CD4-positive, CD25-positive, alpha-beta regulatory T cell (primary cell): ENCODE measurements around the gene SERPINE2. TPM values are rescaled to one million over a fixed set of nuclear protein-coding genes. Genes with fewer than 3 reads are reported as not detected.

Source experiments
- ATAC-seq, 2 donors: fragments of 150-1000 bp; cut with Tn5 transposase; one replicate each; pipeline ENCODE4 v1.10.0; 2021; ENCODE audit warnings: low read depth in 2 of 2, moderate number of reproducible peaks in 2 of 2, moderate library complexity in 1 of 2
- DNase-seq, 3 donors: peaks; one replicate each; pipeline versions ENCODE4 v3.0.0 to v3.0.0-alpha.2; 2012 to 2022; ENCODE audit warnings: mixed read lengths in 1 of 3
- H3K27ac ChIP-seq: one replicate; pipeline ENCODE4 v1.7.0; 2013; ENCODE audit warnings: mild to moderate bottlenecking, low read length; ENCODE audit not compliant: insufficient read depth, poor library complexity, severe bottlenecking
- H3K27me3 ChIP-seq: one replicate; pipeline ENCODE4 v1.7.0; 2013; ENCODE audit warnings: low read length; ENCODE audit not compliant: control insufficient read depth, insufficient read depth
- H3K36me3 ChIP-seq: one replicate; pipeline ENCODE4 v1.7.0; 2013; ENCODE audit warnings: mild to moderate bottlenecking, low read length, moderate library complexity; ENCODE audit not compliant: control insufficient read depth, insufficient read depth
- H3K4me1 ChIP-seq: 2 replicates; pipeline ENCODE4 v1.7.0; 2013; ENCODE audit warnings: mild to moderate bottlenecking, low read length; ENCODE audit not compliant: insufficient read depth, control insufficient read depth, poor library complexity, severe bottlenecking
- H3K4me3 ChIP-seq: one replicate; pipeline ENCODE4 v1.7.0; 2013; ENCODE audit warnings: low read depth, mild to moderate bottlenecking, low read length, moderate library complexity
- H3K9me3 ChIP-seq, 2 experiments: 1 replicate in 1 of 2; 2 replicates in 1 of 2; pipeline ENCODE4 v1.7.0; 2013; ENCODE audit warnings: low read length in 2 of 2, mild to moderate bottlenecking in 1 of 2, moderate library complexity in 1 of 2; ENCODE audit not compliant: control insufficient read depth in 2 of 2
- H3K27ac Mint-ChIP-seq, 3 donors: one replicate each; pipeline ENCODE4 v1.8.0; 2020 to 2022; ENCODE audit warnings: mild to moderate bottlenecking in 3 of 3, mixed read lengths in 3 of 3, moderate library complexity in 2 of 3
- H3K27me3 Mint-ChIP-seq: one replicate; pipeline ENCODE4 v1.8.0; 2022; ENCODE audit warnings: mild to moderate bottlenecking, mixed read lengths
- H3K36me3 Mint-ChIP-seq: one replicate; pipeline ENCODE4 v1.8.0; 2020; ENCODE audit warnings: mixed read lengths
- H3K4me1 Mint-ChIP-seq, 4 donors: one replicate each; pipeline ENCODE4 v1.8.0; 2020 to 2022; ENCODE audit warnings: mixed read lengths in 4 of 4, mild to moderate bottlenecking in 1 of 4
- H3K4me3 Mint-ChIP-seq, 4 donors: one replicate each; pipeline ENCODE4 v1.8.0; 2020 to 2022; ENCODE audit warnings: mild to moderate bottlenecking in 4 of 4, mixed read lengths in 4 of 4, moderate library complexity in 3 of 4
- H3K9me3 Mint-ChIP-seq, 7 donors: one replicate each; pipeline ENCODE4 v1.8.0; 2020 to 2022; ENCODE audit warnings: mixed read lengths in 7 of 7, mild to moderate bottlenecking in 3 of 7, moderate library complexity in 2 of 7
- polyA plus RNA-seq, 4 donors: library from polyadenylated mRNA; unstranded; fragments of 300-500 nt; fragmentation: Illumina TruSeq; gene quantifications; one replicate each; pipeline ENCODE4 v1.2.3, GENCODE V29; 2021
- total RNA-seq: library from RNA; stranded (reverse); gene quantifications from one replicate; pipeline ENCODE4 v1.2.3, GENCODE V29; 2022

Gene SERPINE2
- total and polyA plus RNA-seq, 5 donors from 2014 or later = 0.85 to 1.8 (median 1.5) TPM

DNA sequence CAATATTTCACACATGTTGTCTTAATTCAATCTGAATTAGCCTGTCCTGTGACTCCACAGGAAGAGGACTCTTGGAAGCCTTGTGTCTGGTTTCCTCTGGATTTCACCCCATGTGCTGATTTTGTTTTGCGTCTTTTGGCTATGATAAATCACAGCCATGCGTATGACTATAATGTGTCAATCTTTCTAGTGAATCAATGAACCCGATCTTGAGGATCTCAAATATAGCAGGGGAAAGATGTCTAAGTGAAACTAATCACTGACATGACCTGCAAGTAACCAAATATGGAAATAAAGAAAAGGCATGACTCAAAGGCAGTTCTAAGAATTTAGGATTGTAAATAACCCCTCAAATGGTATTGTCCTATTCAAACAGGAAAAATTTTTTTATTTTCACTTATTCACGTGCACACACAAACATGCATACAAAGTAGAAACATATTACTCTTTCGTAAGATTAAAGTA, 102.2 kb downstream of the SERPINE2 start:
- Histone ChIP-seq H3K36me3 (no peaks in the 10 kb centered on the region), H3K4me3 (peak overlapping the region; percentile 45), H3K4me1 (peaks cover 33% of the 10 kb centered on the region), H3K27ac (no peak overlapping the region), H3K27me3 (no peaks in the 10 kb centered on the region), H3K9me3 (no peaks in the 10 kb centered on the region)
- peaks cover 28 to 78% (median 61%) of the 10 kb centered on the region in 4 donors for H3K4me1 Mint-ChIP-seq
- H3K27ac Mint-ChIP-seq = peak overlapping the region in 1 of 3 donors; percentile 4
- ATAC-seq (peak; percentile 52 to 60), DNase-seq (peak in 1 of 3 donors; percentile 77)
- H3K9me3 Mint-ChIP-seq = peaks cover 0 to 3% (median 2%) of the 10 kb centered on the region in 7 donors
- H3K4me3 Mint-ChIP-seq = peak overlapping the region in 3 of 4 donors; percentile 1 to 63 (median 57)
- no peaks in the 10 kb centered on the region for H3K27me3 Mint-ChIP-seq
- H3K36me3 Mint-ChIP-seq = peaks cover 14% of the 10 kb centered on the region

DNA sequence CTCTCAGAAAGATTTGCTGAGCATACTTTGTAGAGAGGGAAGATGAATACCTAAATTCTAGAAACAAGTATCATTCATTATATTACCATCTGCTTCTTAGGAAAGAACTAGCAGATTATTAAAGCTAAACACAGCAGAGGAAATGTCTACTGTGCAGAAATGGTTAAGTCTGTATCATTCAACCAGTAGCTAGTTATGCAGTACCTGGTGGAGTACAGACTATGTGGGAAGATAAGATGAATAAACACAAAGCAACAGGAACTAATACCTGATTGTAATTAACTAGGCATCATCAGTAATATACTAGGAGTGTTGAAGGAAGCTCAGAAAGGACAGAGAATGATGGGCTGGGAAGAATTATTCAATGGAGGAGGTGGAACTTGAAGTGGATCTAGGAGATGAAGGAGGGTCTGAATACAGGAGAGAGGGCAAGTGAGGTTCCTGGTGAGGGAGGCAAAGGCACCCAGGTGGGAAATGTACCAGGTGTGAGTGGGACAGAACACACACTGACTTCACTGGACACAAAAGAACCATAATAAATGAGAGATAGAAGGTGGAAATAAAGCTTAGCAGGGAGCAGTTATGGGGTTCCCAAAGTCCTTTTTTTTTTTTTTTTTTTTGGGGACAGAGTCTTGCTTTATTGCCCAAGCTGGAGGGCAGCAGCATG, 103.5 kb downstream of the SERPINE2 start:
- H3K36me3 Mint-ChIP-seq = peaks cover 10% of the 10 kb centered on the region
- peaks cover 30 to 77% (median 60%) of the 10 kb centered on the region in 4 donors for H3K4me1 Mint-ChIP-seq
- H3K27me3 Mint-ChIP-seq = no peaks in the 10 kb centered on the region
- H3K4me3 Mint-ChIP-seq = peak overlapping the region in 2 of 4 donors; percentile 7 to 48
- peaks cover 0 to 3% (median 0%) of the 10 kb centered on the region in 7 donors for H3K9me3 Mint-ChIP-seq
- ATAC-seq = no peak
- no peaks in the 10 kb centered on the region for H3K9me3 ChIP-seq
- H3K27ac Mint-ChIP-seq = peak overlapping the region; percentile 4 to 35 (median 10)
- no peaks in the 10 kb centered on the region for H3K27me3 ChIP-seq
- H3K4me1 ChIP-seq = peaks cover 28% of the 10 kb centered on the region
- no peak for DNase-seq
- H3K27ac ChIP-seq = no peak overlapping the region
- no peaks in the 10 kb centered on the region for H3K36me3 ChIP-seq
- H3K4me3 ChIP-seq = no peak overlapping the region

DNA sequence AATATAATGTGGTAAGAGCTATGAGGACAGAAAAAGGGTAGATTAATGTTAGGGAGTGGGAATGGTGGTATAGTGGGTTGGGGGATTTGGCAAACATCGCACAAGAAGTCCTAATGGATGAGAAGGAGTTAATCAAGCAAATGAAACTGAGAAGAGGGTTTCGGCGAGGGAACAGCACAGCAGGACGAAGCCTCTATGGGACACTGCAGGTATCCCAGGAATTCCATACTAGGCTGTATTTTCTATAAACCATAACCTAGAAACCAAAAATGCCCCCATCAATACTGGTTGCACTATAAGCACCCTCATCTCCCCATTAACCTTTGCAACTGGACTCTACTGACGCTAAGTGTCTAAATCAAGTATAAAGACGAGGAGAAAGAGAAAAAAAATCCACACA, 104.2 kb downstream of the SERPINE2 start:
- Mint-ChIP-seq H3K36me3 (peaks cover 10% of the 10 kb centered on the region), H3K9me3 (peaks cover 0 to 2% (median 0%) of the 10 kb centered on the region in 7 donors), H3K27me3 (no peaks in the 10 kb centered on the region), H3K27ac (peak overlapping the region in 2 of 3 donors; percentile 36 to 62), H3K4me3 (no peak overlapping the region), H3K4me1 (peaks cover 33 to 82% (median 66%) of the 10 kb centered on the region in 4 donors)
- H3K36me3 ChIP-seq = no peaks in the 10 kb centered on the region
- ATAC-seq = no peak
- DNase-seq = no peak
- no peak overlapping the region for H3K27ac ChIP-seq
- no peak overlapping the region for H3K4me3 ChIP-seq
- H3K9me3 ChIP-seq = no peaks in the 10 kb centered on the region
- H3K4me1 ChIP-seq = peaks cover 36% of the 10 kb centered on the region
- H3K27me3 ChIP-seq = no peaks in the 10 kb centered on the region

DNA sequence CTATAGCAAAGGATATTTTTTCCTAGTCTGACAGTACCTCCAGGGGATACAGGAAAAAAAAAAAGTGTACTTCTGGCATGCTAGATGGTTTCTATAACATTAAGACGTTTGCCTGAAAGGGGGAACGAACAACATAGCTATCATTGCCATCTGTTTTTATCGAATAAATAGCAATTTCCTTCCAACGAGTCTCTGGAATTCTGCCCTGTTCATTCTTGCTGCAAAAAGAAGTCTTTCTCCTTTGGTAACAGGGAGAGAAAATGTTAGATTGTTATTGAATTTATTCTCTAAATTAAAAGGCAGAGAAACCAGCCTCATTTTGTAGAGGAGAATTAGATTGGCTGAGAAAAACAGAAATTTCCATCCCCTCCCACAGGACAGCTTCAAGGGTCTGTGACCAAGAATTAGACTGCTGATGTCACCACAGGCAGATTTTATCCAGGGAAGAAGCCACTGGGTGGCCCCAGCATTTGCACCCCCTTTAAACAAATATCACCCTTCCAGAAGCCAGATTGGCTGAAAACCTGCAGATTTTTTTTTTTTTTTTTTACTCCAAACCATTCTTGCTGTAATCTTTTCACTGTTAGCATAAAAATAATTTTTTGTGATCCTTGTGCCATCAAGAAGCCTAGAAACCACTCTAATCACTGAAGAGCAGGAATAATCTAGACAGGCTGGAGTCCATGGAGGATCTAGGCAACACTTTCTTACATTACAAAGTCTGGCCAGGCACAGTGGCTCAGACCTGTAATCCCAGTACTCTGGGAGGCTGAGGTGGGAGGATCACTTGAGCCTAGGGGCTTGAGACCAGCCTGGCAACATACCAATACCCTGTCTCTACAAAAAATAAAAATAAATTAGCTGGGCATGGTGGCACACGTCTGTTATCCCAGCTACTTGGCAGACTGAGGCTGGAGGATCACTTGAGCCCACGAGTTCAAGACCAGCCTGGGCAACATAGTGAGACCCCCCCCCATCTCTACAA, 106.0 kb downstream of the SERPINE2 start:
- Histone ChIP-seq H3K9me3 (no peaks in the 10 kb centered on the region), H3K36me3 (no peaks in the 10 kb centered on the region), H3K4me1 (peaks cover 32% of the 10 kb centered on the region), H3K27ac (no peak overlapping the region), H3K27me3 (no peaks in the 10 kb centered on the region), H3K4me3 (no peak overlapping the region)
- H3K27me3 Mint-ChIP-seq = no peaks in the 10 kb centered on the region
- peaks cover 3% of the 10 kb centered on the region for H3K36me3 Mint-ChIP-seq
- DNase-seq = no peak
- ATAC-seq = no peak
- H3K27ac Mint-ChIP-seq = no peak overlapping the region
- H3K4me1 Mint-ChIP-seq = peaks cover 29 to 75% (median 57%) of the 10 kb centered on the region in 4 donors
- H3K4me3 Mint-ChIP-seq = no peak overlapping the region
- H3K9me3 Mint-ChIP-seq = no peaks in the 10 kb centered on the region

DNA sequence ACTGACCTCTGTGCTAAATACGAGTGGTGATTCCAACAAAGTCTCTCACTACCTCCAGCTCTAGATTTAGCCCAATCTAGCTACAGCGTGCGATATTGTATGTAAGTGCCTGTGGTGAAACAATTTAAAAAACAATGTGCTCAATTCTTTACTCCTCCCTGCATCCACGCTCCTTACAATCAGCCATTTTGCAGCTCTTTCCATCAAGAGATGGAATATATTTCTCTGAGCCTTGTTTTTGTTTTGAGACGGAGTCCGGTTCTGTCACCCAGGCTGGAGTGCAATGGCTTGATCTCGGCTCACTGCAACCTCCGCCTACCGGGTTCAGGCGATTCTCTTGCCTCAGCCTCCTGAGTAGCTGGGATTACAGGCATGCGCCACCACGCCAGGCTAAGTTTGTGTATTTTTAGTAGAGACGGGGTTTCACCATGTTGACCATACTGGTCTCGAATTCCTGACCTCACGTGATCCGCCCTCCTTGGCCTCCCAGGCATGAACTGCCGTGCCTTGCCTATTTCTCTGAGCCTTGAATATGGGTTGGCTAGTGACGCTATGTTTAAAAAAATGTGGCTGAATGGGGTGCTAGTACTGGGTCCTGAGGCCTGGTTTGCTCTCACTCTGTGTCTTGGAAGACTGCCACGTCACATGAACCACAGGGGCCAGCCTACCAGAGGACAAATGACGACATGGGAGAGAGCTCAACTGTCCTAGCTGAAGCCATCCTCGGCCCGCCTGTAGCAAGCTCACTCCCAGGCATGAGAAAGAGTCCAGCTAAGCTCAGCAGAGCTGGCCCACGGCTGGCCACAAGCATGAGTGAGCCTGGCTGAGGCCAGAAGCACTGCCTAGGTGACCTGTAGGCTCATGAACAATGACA, 108.7 kb downstream of the SERPINE2 start:
- H3K4me3 Mint-ChIP-seq = peak overlapping the region in 3 of 4 donors; percentile 11 to 36 (median 13)
- Histone ChIP-seq H3K27me3 (no peaks in the 10 kb centered on the region), H3K4me3 (peak overlapping the region; percentile 51), H3K36me3 (no peaks in the 10 kb centered on the region), H3K27ac (no peak overlapping the region), H3K4me1 (peaks cover 15% of the 10 kb centered on the region), H3K9me3 (peaks cover 0 to 2% of the 10 kb centered on the region in 2 experiments)
- peaks cover 7% of the 10 kb centered on the region for H3K36me3 Mint-ChIP-seq
- ATAC-seq (peak in 1 of 2 donors; percentile 30), DNase-seq (no peak)
- H3K4me1 Mint-ChIP-seq = peaks cover 20 to 58% (median 40%) of the 10 kb centered on the region in 4 donors
- peaks cover 0 to 7% (median 0%) of the 10 kb centered on the region in 7 donors for H3K9me3 Mint-ChIP-seq
- H3K27ac Mint-ChIP-seq = peak overlapping the region in 2 of 3 donors; percentile 20 to 89
- H3K27me3 Mint-ChIP-seq = no peaks in the 10 kb centered on the region

DNA sequence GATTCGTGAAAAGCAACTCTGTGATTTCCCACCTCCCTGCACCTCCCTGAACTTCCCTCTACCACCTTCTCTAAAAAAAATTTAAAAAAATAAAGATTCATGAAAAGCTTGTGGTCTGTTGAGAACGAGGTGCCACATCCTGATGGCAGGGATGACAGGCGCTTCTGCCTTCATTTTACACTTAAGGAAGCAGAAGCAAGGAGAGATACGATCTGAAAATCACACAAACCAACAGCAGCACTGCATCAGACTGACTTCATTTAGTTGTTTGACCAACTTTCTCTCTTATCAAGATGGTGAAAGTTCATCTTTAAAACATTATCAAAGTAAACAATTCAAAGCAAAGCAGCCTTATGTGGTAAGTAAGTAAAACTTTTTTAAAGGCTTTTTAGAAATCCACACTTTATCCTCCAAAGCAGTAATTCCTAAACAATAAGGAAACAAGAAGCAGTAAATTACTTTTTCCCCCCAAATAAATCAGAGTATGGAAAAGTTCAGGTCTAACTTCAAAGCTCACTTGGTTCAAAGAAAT, 109.4 kb downstream of the SERPINE2 start:
- H3K4me1 Mint-ChIP-seq = peaks cover 16 to 51% (median 34%) of the 10 kb centered on the region in 4 donors

More for the DNA sequence above, 109.4 kb downstream of the SERPINE2 start:
- H3K36me3 Mint-ChIP-seq = peaks cover 7% of the 10 kb centered on the region
- H3K4me1 ChIP-seq = peaks cover 15% of the 10 kb centered on the region
- H3K36me3 ChIP-seq = no peaks in the 10 kb centered on the region
- peak overlapping the region in 1 of 3 donors; percentile 89 for H3K27ac Mint-ChIP-seq
- peak in 2 of 3 donors; percentile 39 to 68 for DNase-seq
- peaks cover 0 to 2% of the 10 kb centered on the region in 2 experiments for H3K9me3 ChIP-seq
- ATAC-seq = peak; percentile 58 to 66
- peak overlapping the region; percentile 11 to 63 (median 41) for H3K4me3 Mint-ChIP-seq
- peak overlapping the region; percentile 51 for H3K4me3 ChIP-seq
- peaks cover 0 to 7% (median 0%) of the 10 kb centered on the region in 7 donors for H3K9me3 Mint-ChIP-seq
- H3K27ac ChIP-seq = no peak overlapping the region
- H3K27me3 ChIP-seq = no peaks in the 10 kb centered on the region
- no peaks in the 10 kb centered on the region for H3K27me3 Mint-ChIP-seq
